CD4-positive, alpha-beta T cell treated with Interleukin-1 beta for 1 hour (primary cell): Measurements from ENCODE around the gene FAM171A2.
"Not testable (repeated sequence)": the region's sequence is repeated elsewhere in the genome, so short reads cannot be mapped to it uniquely, and the experiment has no call there.

ENCODE experiments used
- DNase-seq, 2 donors: peaks; one replicate each; pipeline ENCODE4 v3.0.0-alpha.2; 2020 to 2022

FAM171A2 gene

GRCh38 chr17:44344939-44345453 lies 18.7 kb downstream of the FAM171A2 start, which contains the start of gene GRN:
Gene GRN, plus strand, starts transcription at chr17:44345302. Its CDS starts 3,863 bp downstream, at chr17:44349165.
- peak; percentile 88 to 90 for DNase-seq

GRCh38 chr17:44343510-44344209 lies 20.0 kb downstream of the FAM171A2 start:
- DNase-seq, result no peak

- DNase-seq, result not testable (repeated sequence)
These were observed 23.1 kb downstream of the FAM171A2 start for GRCh38 chr17:44340553-44340952.

- peak in 1 of 2 donors; percentile 57 for DNase-seq
These were observed 25.0 kb downstream of the FAM171A2 start for GRCh38 chr17:44338702-44339101.

DNA sequence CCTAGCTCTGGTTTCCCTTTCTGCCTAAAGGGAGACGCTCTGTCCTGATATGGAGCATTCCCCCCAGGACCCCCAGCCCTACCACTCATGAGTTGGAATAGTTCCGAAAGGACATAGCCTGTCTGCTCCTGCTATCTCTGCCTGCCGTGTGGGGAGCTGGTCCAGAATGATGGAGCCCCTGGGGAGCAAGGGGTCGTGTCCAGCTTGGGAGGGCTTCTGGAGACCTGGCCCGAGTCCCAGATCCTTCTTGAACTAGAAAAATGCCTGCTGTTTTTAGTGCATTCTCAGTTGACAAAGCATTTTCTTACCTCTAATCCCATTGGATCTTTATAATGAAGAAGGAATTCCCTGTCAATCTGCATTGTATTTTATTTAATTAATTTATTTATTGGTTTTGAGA lies 27.7 kb downstream of the FAM171A2 start:
- DNase-seq, result no peak

- DNase-seq, result no peak
These were observed 28.1 kb downstream of the FAM171A2 start for GRCh38 chr17:44335564-44335963.

DNA sequence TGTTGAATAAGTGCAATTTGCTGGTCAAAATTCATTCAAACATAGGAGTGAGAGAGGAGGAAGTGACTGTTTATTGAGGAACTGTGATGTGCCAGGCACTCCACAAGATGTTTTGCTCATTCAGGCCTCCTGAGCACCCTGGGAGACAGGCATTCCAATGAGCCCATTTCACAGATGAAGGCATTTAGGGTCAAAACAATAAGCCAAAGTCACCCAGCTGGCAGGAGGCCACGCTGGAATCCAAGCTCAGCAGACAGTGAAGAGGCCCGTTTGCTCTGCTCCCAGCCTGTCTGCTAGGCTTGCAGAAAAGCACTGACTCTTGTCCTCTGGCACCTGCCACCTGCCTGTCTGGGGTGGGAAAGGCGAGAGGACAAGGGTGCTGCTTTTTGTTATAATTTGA lies 28.9 kb downstream of the FAM171A2 start:
- DNase-seq, result no peak

GRCh38 chr17:44334315-44334714 lies 29.3 kb downstream of the FAM171A2 start:
- DNase-seq, result no peak

DNA sequence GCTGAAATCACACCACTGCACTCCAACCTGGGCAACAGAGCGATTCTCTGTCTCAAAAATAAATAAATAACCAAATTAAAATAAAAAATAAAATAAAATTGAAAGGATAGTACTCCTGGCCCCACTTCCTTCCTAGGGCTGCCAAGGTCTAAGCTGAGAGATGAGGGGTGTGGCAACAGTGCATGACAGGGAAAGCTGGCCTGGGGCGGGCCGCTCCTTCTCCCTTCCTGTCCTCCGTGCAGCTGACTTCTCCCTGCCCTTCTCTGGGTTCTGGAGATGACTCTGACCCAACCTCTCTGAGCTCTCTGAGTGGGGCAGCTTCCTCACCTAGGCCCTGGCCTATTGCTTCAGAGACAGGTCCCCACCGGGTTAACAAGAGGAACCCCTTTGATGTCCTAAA lies 30.3 kb downstream of the FAM171A2 start:
- peak in 1 of 2 donors; percentile 48 for DNase-seq

DNA sequence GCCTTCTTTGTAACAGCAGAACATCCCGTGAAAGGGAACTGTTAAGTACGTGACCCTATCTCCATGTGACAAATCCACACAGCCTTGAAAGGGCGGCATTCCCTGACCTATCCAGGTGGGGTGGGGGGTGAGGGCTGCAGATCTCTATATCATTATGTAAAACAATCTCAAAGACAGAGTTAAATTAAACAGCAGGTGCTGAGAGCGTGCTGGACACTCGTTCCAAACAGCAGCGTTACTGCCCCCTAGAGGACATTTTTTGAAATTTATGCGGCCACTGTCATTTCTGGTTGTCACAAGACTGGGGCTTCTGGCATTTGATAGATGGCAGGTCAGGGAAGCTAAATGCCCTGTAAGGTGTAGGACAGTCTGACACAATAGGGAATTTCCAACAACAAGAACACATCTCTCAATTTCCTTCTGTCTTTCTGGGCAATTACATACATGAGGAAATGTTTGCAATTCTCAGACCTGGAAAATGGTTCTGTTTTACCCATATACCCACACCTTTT lies 32.3 kb downstream of the FAM171A2 start:
- DNase-seq, result peak; percentile 76 to 87

DNA sequence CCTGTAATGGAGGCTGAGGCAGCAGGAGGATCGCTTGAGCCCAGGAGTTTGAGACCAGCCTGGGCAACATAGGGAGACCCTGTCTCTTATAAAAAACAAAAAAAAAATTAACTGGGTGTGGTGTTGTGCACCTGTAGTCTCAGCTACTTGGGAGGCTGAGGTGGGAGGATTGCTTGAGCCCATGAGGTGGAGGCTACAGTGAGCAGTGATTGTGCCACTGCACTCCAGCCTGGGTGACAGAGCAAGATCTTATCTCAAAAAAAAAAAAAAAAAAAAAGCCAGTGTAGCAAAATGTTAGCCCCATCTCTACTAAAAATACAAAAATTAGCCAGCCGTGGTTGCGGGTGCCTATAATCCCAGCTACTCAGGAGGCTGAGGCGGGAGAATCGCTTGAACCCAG lies 33.4 kb downstream of the FAM171A2 start:
- not testable (repeated sequence) for DNase-seq

DNA sequence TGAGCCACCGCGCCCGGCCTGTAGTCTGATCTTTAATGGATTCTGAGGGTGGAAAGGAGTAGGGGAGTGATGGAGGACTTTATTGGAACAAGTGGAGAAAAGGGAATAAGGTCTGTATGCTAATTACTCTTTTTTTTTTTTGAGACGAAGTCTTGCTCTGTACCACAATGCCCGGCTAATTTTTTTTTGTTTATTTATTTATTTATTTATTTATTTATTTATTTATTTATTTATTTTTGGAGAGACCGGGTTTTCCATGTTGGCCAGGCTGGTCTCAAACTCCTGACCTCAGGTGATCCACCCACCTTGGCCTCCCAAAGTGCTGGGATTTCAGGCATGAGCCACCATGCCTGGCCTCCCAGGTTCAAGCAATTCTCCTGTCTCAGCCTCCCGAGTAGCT lies 34.1 kb downstream of the FAM171A2 start:
- DNase-seq, result not testable (repeated sequence)

DNA sequence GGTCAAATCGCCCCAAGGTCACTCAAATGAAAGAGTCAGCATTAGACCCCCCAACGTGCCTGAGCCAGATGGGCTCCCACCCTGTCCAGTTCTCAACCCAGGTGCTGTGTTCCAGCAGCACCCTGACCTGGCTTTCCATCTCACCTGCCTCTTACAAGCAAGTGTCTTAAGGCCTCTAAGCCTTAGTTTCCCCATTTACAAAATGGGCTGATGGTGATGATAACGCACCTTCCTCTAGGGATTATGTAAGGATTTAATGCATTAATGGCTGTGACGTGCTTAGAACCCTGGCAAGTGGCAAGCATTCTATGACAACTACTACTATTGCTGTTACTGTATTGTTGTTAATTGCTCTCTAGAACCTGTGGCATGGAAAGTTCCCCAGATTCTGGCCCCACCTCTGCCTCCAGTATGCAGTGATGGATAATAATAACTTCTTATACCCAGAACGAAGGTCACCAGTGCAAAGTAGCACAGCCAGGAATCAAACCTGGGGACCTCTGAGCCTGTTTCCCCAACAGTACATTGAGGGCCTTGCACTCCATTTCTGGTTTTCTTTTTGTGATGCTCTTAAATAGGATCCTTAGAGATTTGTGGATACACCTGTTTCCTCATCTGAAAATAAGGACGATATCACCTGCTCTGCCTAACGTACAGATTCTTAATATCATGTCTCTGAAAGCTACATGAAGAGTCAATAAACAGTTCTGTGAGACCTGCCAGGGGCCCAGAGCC lies 35.8 kb downstream of the FAM171A2 start:
- DNase-seq, result no peak

GRCh38 chr17:44326861-44327444 lies 36.7 kb downstream of the FAM171A2 start:
- peak; percentile 96 for DNase-seq

DNA sequence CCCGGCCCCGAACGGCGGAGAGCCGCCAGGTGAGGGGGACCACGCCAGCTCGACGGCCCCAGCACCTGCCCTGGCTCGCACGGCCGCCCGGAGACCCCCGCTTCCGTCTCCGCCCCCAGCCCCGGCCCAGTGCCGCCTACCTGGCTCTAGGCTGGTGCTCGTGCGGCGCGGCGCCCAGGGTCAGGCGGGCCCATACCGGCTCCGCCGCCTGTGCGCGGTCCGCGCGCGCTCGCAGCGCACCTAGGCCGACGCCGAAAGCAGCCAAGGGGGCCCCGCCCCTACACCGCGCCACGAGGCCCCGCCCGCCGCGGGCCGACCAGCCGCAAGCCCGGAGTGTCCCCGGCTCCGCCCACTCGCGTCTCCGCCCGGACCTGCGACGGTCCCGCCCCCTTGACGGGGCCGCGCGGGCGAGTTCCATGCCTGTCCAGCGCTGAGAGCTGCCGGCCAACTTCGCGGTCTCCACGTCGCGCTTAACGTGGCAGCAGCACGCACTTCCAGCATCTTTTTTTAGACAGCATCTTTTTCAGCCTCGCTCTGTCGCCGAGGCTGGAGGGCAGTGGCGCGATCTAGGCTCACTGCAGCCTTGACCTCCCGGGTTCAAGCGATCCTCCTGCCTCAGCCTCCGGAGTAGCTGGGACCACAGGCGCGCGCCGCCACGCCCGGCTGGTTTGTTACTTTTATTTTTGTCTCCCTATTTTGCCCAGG lies 38.9 kb downstream of the FAM171A2 start, which contains the start of gene SLC25A39:
Gene SLC25A39 (minus strand): TSS at position 253 of the 705 bp plus-strand sequence. CDS start 1,261 bp downstream, outside the sequence.
- DNase-seq, result peak; percentile 95 to 96

- no peak for DNase-seq
These were observed 39.5 kb downstream of the FAM171A2 start for GRCh38 chr17:44324092-44324570.

DNA sequence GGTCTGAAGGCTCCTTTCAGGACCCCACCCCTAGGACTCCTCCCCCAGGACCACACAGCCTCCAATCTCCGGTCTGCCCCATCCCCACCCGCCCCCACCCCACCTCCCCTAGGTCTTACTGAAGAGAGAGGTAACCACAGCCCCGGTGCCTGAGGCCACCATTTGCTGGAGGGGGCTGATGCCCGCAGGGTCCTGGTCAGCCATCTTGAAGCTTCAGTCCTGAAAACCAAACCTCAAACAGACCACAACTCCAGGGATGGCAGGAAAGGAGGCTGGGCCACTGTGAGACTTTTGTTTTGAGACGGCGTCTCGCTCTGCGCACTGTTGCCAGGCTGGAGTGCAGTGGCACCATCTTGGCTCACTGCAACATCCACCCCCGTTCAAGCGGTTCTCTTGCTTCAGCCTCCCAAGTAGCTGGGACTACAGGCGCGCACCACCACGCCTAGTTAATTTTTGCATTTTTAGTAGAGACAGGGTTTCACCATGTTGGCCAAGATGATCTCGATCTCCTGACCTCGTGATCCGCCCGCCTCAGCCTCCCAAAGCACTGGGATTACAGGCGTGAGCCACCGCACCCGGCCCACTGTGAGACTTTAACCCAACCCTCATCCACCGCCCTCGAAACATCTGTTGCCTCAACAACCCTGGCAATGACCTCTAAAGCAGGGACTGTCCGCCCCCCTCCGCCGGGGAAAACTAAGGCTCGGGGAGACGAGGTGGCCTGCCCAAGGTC lies 40.1 kb downstream of the FAM171A2 start:
- no peak for DNase-seq

DNA sequence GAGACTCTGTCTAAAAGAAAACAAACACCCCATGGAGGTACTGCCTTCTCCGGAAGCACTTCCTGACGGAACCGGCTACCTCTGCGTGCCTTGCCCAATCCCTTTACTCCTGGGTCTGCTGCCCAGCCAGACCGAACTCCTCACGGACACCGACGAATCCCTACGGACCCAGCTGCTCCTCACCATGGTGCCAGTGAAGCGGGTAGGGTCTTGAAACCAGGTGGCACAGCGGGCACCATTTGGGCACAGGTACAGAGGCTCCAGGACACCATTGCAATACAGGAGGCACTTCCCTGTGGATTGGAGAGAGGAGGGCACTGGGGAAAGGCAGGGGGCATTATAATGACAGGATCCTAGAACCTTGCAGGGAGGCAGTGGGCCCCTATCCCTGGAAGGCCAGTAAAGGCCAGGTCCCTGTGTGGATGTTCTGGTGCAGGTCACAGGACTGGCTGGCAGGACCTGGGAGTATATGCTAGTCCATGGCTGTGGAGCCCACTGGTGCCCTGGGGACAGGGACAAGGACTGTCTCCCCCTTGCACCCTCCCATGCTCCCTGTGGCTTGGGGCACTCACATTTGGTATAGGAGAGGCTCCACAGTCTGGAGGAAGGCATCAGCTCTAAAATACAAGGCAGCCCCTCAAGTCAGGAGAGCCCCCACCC lies 41.3 kb downstream of the FAM171A2 start:
- DNase-seq, result no peak

DNA sequence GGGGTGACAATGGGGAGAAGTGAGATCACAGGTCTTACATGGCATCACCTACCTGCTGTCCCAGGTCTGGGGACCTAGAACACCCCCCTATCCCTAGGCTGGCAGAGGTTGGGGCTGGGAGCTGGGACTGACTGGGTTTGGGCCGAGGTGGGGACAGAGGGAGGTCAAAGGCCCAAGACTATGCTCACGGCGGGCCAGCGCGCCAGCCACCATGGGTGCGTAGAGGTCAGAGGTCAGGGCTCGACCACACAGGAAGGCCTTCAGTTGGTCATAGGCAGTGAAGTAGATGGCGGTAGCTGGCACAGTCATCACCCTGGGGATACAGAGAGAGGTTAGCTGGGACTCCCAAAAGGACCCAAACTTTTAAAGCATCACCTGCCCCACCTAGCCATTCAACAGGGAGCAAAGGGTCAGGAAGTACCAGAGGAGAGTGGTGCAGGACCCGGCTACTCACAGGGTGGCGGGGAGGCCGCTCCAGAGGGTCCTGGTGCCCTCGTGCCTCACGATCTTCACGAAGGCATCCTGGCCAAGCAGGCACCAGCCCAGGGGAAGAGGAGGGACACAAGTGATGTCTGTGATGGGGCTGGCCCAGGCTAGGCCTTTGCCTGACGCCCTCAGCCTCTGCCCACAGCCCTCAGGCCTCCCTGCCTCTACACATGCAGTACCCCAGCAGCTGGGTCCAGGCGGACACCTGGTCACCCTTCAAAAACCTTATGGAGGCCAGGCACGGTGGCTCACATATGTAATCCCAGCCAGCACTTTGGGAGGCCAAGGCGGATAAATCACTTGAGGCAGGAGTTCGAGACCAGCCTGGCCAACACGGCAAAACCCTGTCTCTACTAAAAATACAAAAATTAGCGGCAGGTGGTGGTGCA lies 42.2 kb downstream of the FAM171A2 start:
- no peak for DNase-seq

DNA sequence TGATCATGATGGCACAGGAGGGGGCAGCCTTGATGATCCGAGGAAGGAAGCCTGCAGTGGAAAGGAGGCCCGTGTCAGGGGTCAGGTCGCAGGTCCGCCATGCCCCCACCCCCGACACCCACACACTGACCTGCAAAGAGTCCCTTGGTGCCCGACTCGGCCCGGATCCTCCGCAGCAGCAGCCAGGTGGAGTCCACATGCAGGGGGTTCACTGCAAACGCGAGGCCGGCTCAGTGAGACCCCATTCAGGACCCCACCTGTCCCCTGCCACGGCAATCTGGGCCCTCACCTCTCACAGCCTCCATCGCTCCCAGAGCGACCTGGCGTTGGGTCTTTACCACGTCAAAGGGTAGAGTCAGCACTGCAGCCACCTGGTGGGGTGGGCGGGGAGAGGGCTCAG lies 43.6 kb downstream of the FAM171A2 start:
- no peak for DNase-seq
